Aorta (tissue), 5 donors: ENCODE results near the gene SCART1. TPM values are rescaled to one million over a fixed set of nuclear protein-coding genes. Genes with fewer than 3 reads are reported as not detected.

Experiments used
- ATAC-seq: fragments of 200-7000 bp; cut with Tn5 transposase; one replicate; pipeline ENCODE4 v1.9.1; 2022; ENCODE audit warnings: moderate library complexity; ENCODE audit not compliant: low FRiP score
- DNase-seq, 2 donors: peaks; one replicate each; pipeline ENCODE4 v3.0.0-alpha.2; 2020
- H3K27ac ChIP-seq, 2 donors: one replicate each; pipeline ENCODE4 v1.5.1; 2013; ENCODE audit warnings: low read length in 2 of 2, mild to moderate bottlenecking in 2 of 2, moderate library complexity in 2 of 2, control low read depth in 1 of 2, inconsistent platforms in 1 of 2, low read depth in 1 of 2
- H3K27me3 ChIP-seq, 2 donors: one replicate each; pipeline ENCODE4 v1.6.1; 2013; ENCODE audit warnings: control low read depth in 1 of 2, low read length in 1 of 2, mild to moderate bottlenecking in 1 of 2, moderate library complexity in 1 of 2; ENCODE audit not compliant: insufficient read depth in 2 of 2, control insufficient read depth in 1 of 2
- H3K36me3 ChIP-seq, 2 donors: one replicate each; pipeline ENCODE4 v1.6.1; 2013; ENCODE audit warnings: control low read depth in 1 of 2, low read length in 1 of 2, mild to moderate bottlenecking in 1 of 2; ENCODE audit not compliant: insufficient read depth in 2 of 2, control insufficient read depth in 1 of 2
- H3K4me1 ChIP-seq, 2 donors: one replicate each; pipeline ENCODE4 v1.6.1; 2013; ENCODE audit warnings: low read length in 2 of 2, control low read depth in 1 of 2, mild to moderate bottlenecking in 1 of 2, moderate library complexity in 1 of 2; ENCODE audit not compliant: insufficient read depth in 2 of 2, control insufficient read depth in 1 of 2
- H3K4me3 ChIP-seq, 2 donors: one replicate each; pipeline ENCODE4 v1.5.1; 2013; ENCODE audit warnings: low read length in 2 of 2, control low read depth in 1 of 2, mild to moderate bottlenecking in 1 of 2
- H3K9me3 ChIP-seq: one replicate; pipeline ENCODE4 v1.6.1; 2013; ENCODE audit warnings: mild to moderate bottlenecking, low read length; ENCODE audit not compliant: control insufficient read depth
- WGBS, 2 donors: extraction: QIAGEN DNeasy Blood & Tissue Kit; methylation state at CpG; one replicate each; pipeline ENCODE4 v1.1.7; 2013; 5-methylcytosine and 5-hydroxymethylcytosine counted together
- intact Hi-C, 2 donors: fragments of 100-400 bp; cut with DNase I; formaldehyde crosslinking; loops; one replicate each; pipeline versions ENCODE4 v1.14.2 to v1.15.0; 2022
- polyA plus RNA-seq, 2 donors: library from polyadenylated mRNA; stranded (reverse); fragments of 200-250 nt; gene quantifications; one replicate each; pipeline ENCODE4 v1.2.3, GENCODE V29; 2013
- total RNA-seq, 2 donors: library from RNA; stranded (reverse); fragmentation: NEBNext Ultra II Directional; extraction: Animal tissue kit (Norgen Biotek cat#: 25700); gene quantifications; one replicate each; pipeline ENCODE4 v1.2.1, GENCODE V29; 2021
- donor health status: healthy with polysubstance abuse.
- donor health status: Bipolar disorder and iron deficiency.
- donor health status: DM: no; HTN: no; CAD: no.
- donor health status: DM: no; HTN: no; CAD: no.
- donor health status: DM: yes; HTN: yes; CAD: no.

SCART1 gene
- total and polyA plus RNA-seq, 4 donors: 2.4 to 7.3 (median 5.4) TPM; not detected in 1

DNA sequence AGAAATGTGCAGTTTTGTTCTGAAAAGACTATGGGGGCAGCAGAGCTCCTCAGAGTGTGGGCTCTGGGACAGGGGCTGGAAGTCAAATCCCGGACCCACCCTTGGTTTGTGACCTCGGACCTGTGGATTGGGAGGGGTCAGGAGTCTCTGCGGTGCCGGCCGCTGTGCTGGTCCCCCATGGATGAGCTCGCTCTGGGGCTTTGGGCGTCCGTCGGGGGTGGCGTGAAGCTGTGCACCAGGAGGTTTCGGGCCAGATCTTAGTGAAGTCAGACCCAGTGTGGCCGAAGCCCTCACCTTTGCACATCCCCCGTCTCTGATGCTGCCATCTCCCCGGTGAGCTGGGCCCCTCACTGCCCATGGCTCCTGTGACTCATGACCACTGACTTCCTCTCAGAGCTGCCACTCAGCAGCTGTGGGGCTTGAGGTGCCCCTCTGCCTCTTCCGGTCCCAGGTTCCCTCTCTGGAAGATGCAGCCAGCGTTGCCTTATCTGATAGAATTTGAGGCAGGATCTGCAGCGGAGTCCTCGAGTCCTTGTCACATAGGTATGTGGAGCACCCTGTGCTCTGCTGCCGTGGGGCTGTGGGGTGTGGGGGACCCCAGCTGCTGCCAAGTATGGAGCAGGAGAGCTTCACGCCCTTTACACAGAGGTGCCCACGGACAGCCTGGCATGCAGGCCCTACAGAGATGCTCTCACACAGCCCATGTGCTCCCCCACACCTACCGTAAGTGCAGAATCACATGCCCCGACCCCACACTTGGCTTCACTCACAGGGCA lies 11.4 kb upstream of the SCART1 start:
- Histone ChIP-seq H3K9me3 (peaks cover 3% of the 10 kb centered on the region), H3K4me1 (no peaks in the 10 kb centered on the region), H3K27ac (no peak overlapping the region), H3K4me3 (no peak overlapping the region), H3K27me3 (no peaks in the 10 kb centered on the region), H3K36me3 (no peaks in the 10 kb centered on the region)
- ATAC-seq: peak; percentile 33
- DNase-seq: peak; percentile 41 to 68
- intact Hi-C loops: no loop called here
- WGBS, 2 donors: 79 to 86% methylated on average over 21 to 23 of the region's 23 CpGs

DNA sequence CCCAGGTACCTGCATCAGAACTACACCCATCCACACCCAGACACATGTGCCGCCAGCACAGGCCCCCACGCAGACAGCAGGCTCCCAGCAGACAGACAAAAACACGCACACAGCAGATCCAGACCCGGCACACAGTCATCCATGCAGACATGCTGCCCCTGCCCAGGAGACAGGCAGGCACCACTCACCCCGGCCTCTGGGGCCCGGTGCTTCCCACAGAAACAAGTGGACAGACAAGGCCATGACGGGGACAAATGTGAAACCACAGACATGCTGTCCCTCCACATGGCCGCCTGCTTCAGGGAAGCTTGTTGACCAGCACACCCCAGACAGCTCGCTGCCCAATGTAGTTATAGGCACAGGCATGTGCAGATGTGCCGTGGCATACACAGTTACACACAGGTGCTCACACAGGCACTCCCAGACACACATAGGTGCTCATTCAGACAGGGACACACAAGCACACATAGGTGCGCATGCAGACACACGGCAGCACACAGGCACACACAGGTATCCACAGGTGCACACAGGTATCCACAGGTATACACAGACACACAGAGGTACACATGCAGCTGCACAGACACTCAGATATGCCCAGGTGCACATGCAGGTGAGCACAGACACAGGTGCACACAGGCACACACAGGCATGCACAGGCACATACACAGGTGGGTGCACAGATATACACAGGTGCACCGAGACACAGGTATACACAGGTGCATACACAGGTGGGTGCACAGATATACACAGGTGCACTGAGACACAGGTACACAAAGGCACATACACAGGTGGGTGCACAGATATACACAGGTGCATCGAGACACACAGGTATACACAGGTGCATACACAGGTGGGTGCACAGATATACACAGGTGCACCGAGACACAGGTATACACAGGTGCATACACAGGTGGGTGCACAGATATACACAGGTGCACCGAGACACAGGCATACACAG lies 10.5 kb upstream of the SCART1 start:
- no peaks in the 10 kb centered on the region for H3K4me1 ChIP-seq
- H3K9me3 ChIP-seq: peaks cover 3% of the 10 kb centered on the region
- no peak for ATAC-seq
- no peaks in the 10 kb centered on the region for H3K27me3 ChIP-seq
- no peak overlapping the region for H3K27ac ChIP-seq
- intact Hi-C loops: no loop called here
- 89 to 91% methylated on average over 16 of the region's 16 CpGs for WGBS, 2 donors
- no peak overlapping the region for H3K4me3 ChIP-seq
- peak; percentile 32 to 45 for DNase-seq
- H3K36me3 ChIP-seq: no peaks in the 10 kb centered on the region

DNA sequence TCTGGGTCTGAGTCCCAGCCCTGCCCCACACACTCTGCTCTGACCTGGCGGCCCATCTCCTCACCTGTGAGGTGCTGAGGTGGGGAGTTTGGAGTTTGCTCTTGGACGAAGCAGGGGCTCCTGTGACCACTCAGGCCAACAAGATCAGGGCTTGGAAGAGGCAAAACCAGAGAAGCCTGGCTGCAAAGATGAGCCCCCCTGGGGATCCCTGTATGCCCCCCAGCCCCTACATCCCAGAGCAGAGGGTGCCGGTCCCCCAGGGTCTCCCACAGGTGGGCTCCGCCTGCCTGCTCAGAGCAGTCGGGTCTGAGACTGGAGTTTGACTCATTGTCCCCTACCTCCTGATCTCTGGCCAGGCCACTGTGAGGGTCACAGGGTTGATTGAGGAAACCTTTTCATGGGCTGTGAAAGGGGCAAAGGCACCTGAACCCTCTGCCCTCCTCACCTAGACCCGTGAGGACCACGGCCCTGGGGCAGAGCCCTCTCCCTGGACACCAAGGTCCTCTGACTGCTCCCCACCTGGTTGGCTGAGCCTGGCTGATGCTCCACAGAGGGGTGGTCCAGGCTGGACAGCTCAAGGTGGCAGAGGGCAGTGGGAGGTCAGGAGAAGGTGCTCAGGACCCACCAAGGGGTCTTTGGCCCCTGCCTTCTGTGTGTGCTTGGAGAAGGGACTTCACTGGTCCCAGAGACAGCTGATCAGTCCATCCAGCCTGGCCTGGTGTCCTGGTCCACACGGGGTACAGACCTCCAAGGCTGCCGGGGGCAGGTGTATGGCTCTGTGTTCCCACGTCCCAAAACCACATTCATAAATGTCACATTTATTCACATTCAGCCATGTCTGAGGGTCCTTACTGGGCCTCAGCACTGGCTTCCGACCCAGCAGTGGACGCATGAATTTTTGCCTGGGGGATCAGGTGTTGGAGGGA lies 9.1 kb upstream of the SCART1 start:
- ATAC-seq (no peak), DNase-seq (peak; percentile 48 to 61)
- Histone ChIP-seq H3K9me3 (peaks cover 3% of the 10 kb centered on the region), H3K4me1 (no peaks in the 10 kb centered on the region), H3K36me3 (no peaks in the 10 kb centered on the region), H3K27me3 (no peaks in the 10 kb centered on the region), H3K27ac (no peak overlapping the region), H3K4me3 (no peak overlapping the region)
- 86 to 93% methylated on average over 12 of the region's 12 CpGs for WGBS, 2 donors
- intact Hi-C loops: no loop called here

DNA sequence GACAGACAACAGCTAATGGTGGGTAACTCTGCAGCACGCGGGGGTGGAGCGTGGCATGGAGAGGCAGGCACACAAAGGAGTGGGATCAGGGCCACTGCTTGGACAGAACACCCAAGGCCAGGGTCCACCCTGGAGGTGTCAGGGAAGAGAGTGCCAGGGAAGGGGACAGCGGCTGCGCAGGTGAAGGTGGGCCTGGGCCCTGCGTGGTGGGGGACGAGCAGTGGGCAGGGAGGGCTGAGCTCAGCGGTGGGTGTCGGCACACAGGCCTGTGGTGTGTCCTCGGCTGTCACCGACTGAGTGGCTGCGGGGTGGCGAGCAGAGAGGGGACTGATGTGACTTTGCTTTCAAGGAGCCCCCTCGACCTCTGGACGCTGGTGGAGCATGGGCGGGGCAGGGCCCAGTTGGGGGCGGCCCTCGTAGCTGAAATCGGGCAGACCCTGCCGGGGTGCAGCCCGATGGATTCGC lies 8.4 kb upstream of the SCART1 start:
- H3K4me3 ChIP-seq: no peak overlapping the region
- ATAC-seq (peak; percentile 44), DNase-seq (peak; percentile 41 to 72)
- intact Hi-C loops: no loop called here
- H3K27me3 ChIP-seq: no peaks in the 10 kb centered on the region
- H3K36me3 ChIP-seq: no peaks in the 10 kb centered on the region
- peaks cover 3% of the 10 kb centered on the region for H3K9me3 ChIP-seq
- WGBS, 2 donors: 89 to 92% methylated on average over 20 to 22 of the region's 22 CpGs
- H3K4me1 ChIP-seq: no peaks in the 10 kb centered on the region
- no peak overlapping the region for H3K27ac ChIP-seq

DNA sequence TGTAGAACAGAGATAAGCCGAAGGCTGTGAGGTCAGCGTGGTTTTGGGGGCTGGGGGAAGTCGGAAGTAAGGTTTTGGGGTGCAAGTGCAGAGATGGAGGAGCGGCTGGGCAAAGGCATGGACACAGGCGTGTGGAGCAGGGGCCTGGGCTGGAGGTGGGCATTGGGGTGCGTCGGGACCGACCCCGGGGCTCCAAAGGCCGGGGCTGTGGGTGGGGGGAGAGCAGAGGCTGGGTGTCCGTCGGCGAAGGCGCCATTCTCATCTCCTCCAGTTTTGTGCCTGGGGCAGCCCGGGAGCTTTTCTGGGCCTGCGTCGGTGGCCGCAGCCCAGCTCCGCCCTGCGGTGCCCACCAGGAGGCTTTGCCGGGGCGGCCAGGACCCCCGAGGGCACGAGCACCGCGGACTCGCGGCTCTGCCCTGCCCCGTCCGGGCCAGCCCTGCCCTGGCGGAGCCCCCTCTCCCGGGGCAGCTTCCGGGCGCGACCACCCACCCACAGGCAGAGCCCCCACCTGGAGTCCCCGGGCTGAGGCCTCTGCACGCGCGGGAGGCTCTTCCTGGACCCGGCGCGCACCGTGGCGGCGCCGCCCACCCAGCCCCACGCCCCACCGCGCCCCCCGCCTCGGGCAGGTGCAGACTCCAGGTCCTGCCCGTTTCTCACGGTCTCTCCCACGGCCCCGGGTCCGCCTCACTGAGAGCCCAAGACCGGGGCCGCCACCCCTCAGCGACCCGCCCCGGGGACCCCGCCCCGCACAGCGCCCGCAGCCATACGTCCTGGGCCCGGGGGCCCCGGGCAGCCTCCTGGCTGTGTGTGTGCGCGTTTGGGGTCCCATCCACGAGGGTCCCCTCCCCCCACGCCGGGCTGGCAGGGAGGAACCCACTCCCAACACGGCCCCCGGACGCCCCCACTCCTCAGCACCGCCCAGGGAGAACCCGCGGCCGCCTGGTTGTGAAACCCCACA lies 7.7 kb upstream of the SCART1 start:
- DNase-seq: peak; percentile 43 to 76
- Histone ChIP-seq H3K27ac (no peak overlapping the region), H3K4me3 (no peak overlapping the region), H3K9me3 (peaks cover 3% of the 10 kb centered on the region), H3K4me1 (no peaks in the 10 kb centered on the region), H3K36me3 (no peaks in the 10 kb centered on the region), H3K27me3 (no peaks in the 10 kb centered on the region)
- WGBS, 2 donors: 43 to 52% methylated on average over 59 to 80 of the region's 80 CpGs
- no peak for ATAC-seq
- intact Hi-C loops: no loop called here

DNA sequence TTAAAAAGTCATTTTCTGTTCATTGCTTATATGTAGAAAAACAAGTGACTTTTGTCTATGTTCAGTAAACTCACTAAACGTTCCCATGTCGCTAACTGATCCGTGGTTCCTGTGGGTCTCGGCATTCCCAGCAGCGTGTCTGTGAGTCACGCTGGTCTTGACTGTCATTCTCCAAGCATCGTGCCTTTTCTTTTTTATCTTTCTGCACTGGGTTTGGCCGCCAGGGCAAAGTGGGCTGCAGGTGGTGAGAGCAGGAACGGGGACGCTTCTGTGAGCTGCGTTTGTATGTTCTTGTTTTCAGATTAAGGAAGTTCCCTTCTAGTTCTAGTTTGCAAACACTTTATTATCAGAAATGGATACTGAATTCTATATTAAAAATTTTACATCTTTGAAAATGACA lies 6.8 kb upstream of the SCART1 start:
- intact Hi-C loops: no loop called here
- Histone ChIP-seq H3K27ac (no peak overlapping the region), H3K27me3 (no peaks in the 10 kb centered on the region), H3K4me1 (no peaks in the 10 kb centered on the region), H3K4me3 (no peak overlapping the region), H3K9me3 (peaks cover 3% of the 10 kb centered on the region), H3K36me3 (no peaks in the 10 kb centered on the region)
- DNase-seq (no peak), ATAC-seq (no peak)
- WGBS, 2 donors: 80 to 85% methylated on average over 11 of the region's 11 CpGs

DNA sequence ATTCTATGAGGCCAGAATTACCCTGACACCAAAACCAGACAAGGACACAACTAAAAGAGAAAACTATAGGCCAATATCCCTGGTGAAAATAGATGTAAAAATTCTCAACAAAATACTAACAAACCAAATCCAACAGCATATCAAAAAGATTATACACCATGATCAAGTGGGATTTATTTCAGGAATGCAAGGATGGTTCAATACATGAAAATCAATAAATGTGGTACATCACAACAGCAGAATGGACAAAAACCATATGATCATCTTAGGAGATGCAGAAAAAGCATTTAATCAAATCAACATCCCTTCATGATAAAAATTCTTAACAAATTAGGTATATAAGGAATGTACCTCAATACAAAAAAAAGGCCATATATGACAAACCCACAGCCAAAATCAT lies 5.6 kb upstream of the SCART1 start:
- Histone ChIP-seq H3K27ac (no peak overlapping the region), H3K36me3 (no peaks in the 10 kb centered on the region), H3K4me1 (no peaks in the 10 kb centered on the region), H3K9me3 (peaks cover 3% of the 10 kb centered on the region), H3K4me3 (no peak overlapping the region), H3K27me3 (no peaks in the 10 kb centered on the region)
- ATAC-seq (no peak), DNase-seq (no peak)
- intact Hi-C loops: no loop called here
